GM23248 (cell line): ENCODE data around the gene EHMT2.

Source experiments
- EZH2 ChIP-seq: fragments of 200-600 bp; sonication (generic); IDR thresholded peaks from 2 replicates; pipeline ENCODE4 v1.6.1; 2018; ENCODE audit warnings: antibody characterized with exemption, mild to moderate bottlenecking; ENCODE audit not compliant: insufficient read depth, poor library complexity, severe bottlenecking
- EZH2phosphoT487 ChIP-seq: fragments of 200-600 bp; sonication (generic); IDR thresholded peaks from 2 replicates; pipeline ENCODE4 v1.6.1; 2018; ENCODE audit warnings: antibody characterized with exemption, moderate library complexity, mild to moderate bottlenecking, low read depth; ENCODE audit not compliant: insufficient read depth

- no peak for TF ChIP-seq EZH2
- TF ChIP-seq EZH2phosphoT487: no peak
These were observed 16.2 kb downstream of the EHMT2 start for GRCh38 chr6:31881136-31881859.
